PFSK-1 (cell line): ENCODE data around the gene NUDCD3.

Source experiments
- POLR2AphosphoS5 ChIP-seq: IDR thresholded peaks from 2 replicates; pipeline ENCODE4 v1.6.1; 2012; ENCODE audit warnings: low read depth, mild to moderate bottlenecking, control low read depth, low read length, moderate library complexity
- SIN3A ChIP-seq: IDR thresholded peaks from 2 replicates; pipeline ENCODE4 v1.6.1; 2012; ENCODE audit warnings: mild to moderate bottlenecking, low read length, moderate library complexity, borderline replicate concordance; ENCODE audit not compliant: insufficient read depth
- TAF1 ChIP-seq: IDR thresholded peaks from 2 replicates; pipeline ENCODE4 v1.6.1; 2012; ENCODE audit warnings: low read length, control low read depth, borderline replicate concordance; ENCODE audit not compliant: insufficient read depth
- TF ChIP-seq, protein P1 (sequence below), 2 experiments: IDR thresholded peaks; 2 replicates each; pipeline versions ENCODE4 v1.6.1 to v1.8.0; 2011 to 2012; ENCODE audit warnings: low read depth in 2 of 2, low read length in 2 of 2, control low read depth in 1 of 2, inconsistent platforms in 1 of 2, mild to moderate bottlenecking in 1 of 2, moderate library complexity in 1 of 2; ENCODE audit not compliant: insufficient read depth in 1 of 2

DNA sequence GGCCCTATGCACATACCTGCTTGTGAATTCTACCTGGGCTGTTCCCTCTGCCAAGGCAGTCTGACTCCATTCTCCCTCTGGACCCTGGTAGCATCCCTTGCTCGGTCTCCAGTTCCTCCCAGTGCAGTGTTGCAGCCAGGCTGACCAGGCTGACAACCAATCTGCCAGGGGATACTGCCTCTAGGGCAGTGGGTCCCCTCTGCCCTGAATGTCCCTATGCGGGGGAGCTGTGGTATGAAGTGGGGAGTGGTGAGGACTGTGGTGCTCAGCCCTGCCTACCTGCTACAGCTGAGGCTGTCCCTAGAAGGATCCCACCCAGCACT is 117.1 kb downstream of the NUDCD3 start:
- TF ChIP-seq POLR2AphosphoS5 (no peak), TAF1 (no peak), SIN3A (no peak)
- TF ChIP-seq, protein P1, sequence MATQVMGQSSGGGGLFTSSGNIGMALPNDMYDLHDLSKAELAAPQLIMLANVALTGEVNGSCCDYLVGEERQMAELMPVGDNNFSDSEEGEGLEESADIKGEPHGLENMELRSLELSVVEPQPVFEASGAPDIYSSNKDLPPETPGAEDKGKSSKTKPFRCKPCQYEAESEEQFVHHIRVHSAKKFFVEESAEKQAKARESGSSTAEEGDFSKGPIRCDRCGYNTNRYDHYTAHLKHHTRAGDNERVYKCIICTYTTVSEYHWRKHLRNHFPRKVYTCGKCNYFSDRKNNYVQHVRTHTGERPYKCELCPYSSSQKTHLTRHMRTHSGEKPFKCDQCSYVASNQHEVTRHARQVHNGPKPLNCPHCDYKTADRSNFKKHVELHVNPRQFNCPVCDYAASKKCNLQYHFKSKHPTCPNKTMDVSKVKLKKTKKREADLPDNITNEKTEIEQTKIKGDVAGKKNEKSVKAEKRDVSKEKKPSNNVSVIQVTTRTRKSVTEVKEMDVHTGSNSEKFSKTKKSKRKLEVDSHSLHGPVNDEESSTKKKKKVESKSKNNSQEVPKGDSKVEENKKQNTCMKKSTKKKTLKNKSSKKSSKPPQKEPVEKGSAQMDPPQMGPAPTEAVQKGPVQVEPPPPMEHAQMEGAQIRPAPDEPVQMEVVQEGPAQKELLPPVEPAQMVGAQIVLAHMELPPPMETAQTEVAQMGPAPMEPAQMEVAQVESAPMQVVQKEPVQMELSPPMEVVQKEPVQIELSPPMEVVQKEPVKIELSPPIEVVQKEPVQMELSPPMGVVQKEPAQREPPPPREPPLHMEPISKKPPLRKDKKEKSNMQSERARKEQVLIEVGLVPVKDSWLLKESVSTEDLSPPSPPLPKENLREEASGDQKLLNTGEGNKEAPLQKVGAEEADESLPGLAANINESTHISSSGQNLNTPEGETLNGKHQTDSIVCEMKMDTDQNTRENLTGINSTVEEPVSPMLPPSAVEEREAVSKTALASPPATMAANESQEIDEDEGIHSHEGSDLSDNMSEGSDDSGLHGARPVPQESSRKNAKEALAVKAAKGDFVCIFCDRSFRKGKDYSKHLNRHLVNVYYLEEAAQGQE (IDR thresholded peaks at IDR 0.05; ENCODE audit: insufficient read depth in 1 of 2, low read depth in 2 of 2, low read length in 2 of 2), result no peak
